H1 (cell line): Measurements from ENCODE around the gene PNLIPRP1. TPM values are rescaled to one million over a fixed set of nuclear protein-coding genes. Genes with fewer than 3 reads are reported as not detected.

Source experiments
- CTCF ChIA-PET: fragments of 300-600 bp; sonication (Branson Sonifier 250); formaldehyde crosslinking; loops from one replicate; lab custom pipeline; 2021; ENCODE audit not compliant: partially characterized antibody; lab: Charles Lee
- POLR2A ChIA-PET: fragments of 300-600 bp; sonication (Branson Sonifier 250); formaldehyde crosslinking; loops from one replicate; lab custom pipeline; 2021; ENCODE audit warnings: inconsistent platforms; ENCODE audit not compliant: partially characterized antibody; lab: Charles Lee
- DNase-seq, 2 experiments: peaks; one replicate each; pipeline versions ENCODE4 v3.0.0 to v3.0.0-alpha.2; 2010 to 2022; ENCODE audit warnings: low spot score in 2 of 2, low read depth in 1 of 2, mixed read lengths in 1 of 2
- FAIRE-seq: peaks from 2 replicates; lab custom pipeline; 2011; peaks lifted over from hg19 to GRCh38; lab: Jason Lieb, UNC
- H2AFZ ChIP-seq: 2 replicates; pipeline ENCODE4 v1.8.1; 2012; ENCODE audit warnings: low read length, inconsistent platforms
- H2AK5ac ChIP-seq: 2 replicates; pipeline ENCODE4 v1.6.1; 2013; ENCODE audit warnings: low read depth, low read length
- H2BK120ac ChIP-seq: replicated peaks from 2 replicates; pipeline ENCODE3; 2013; ENCODE audit warnings: low read depth, low read length, inconsistent platforms
- H2BK12ac ChIP-seq: 2 replicates; pipeline ENCODE4 v1.6.1; 2013; ENCODE audit warnings: low read depth, low read length
- H2BK15ac ChIP-seq: 2 replicates; pipeline ENCODE4 v1.6.1; 2013; ENCODE audit warnings: low read length
- H2BK20ac ChIP-seq: 2 replicates; pipeline ENCODE4 v1.6.1; 2013; ENCODE audit warnings: low read length
- H2BK5ac ChIP-seq: 2 replicates; pipeline ENCODE4 v1.6.1; 2013; ENCODE audit warnings: low read depth, low read length
- H3K14ac ChIP-seq: 2 replicates; pipeline ENCODE4 v1.6.1; 2013; ENCODE audit warnings: inconsistent platforms; ENCODE audit not compliant: insufficient read length
- H3K18ac ChIP-seq: 2 replicates; pipeline ENCODE4 v1.6.1; 2013; ENCODE audit warnings: low read length; ENCODE audit errors: extremely low read depth
- H3K23ac ChIP-seq: 2 replicates; pipeline ENCODE4 v1.6.1; 2013; ENCODE audit warnings: inconsistent platforms; ENCODE audit not compliant: insufficient read length
- H3K23me2 ChIP-seq: 2 replicates; pipeline ENCODE4 v1.6.1; 2013; ENCODE audit warnings: low read depth, low read length
- H3K27ac ChIP-seq: 2 replicates; pipeline ENCODE4 v1.6.1; 2011; ENCODE audit warnings: low read depth, low read length, inconsistent platforms
- H3K27me3 ChIP-seq, 4 experiments: replicated peaks in 1 of 4; 1 replicate in 1 of 4; 2 replicates in 3 of 4; pipeline versions ENCODE4 v1.6.1 to v1.8.1; 2011 to 2013; ENCODE audit warnings: low read length in 3 of 4, mild to moderate bottlenecking in 3 of 4, inconsistent platforms in 2 of 4, mixed read lengths in 2 of 4, moderate library complexity in 1 of 4; ENCODE audit not compliant: control insufficient read depth in 3 of 4, insufficient read depth in 3 of 4; ENCODE audit errors: extremely low read depth in 1 of 4
- H3K36me3 ChIP-seq, 4 experiments: 2 replicates each; pipeline versions ENCODE4 v1.6.1 to v1.8.1; 2011 to 2013; ENCODE audit warnings: mild to moderate bottlenecking in 4 of 4, low read length in 3 of 4, moderate library complexity in 2 of 4, control low read depth in 1 of 4, inconsistent platforms in 1 of 4; ENCODE audit not compliant: insufficient read depth in 4 of 4, control insufficient read depth in 2 of 4
- H3K4ac ChIP-seq: replicated peaks from 2 replicates; pipeline ENCODE3; 2013; ENCODE audit warnings: low read length, low read depth, mixed read lengths, inconsistent platforms; ENCODE audit not compliant: insufficient read length
- H3K4me1 ChIP-seq, 4 experiments: replicated peaks in 1 of 4; 1 replicate in 1 of 4; 2 replicates in 3 of 4; pipeline versions ENCODE4 v1.6.1 to v1.8.1; 2011 to 2013; ENCODE audit warnings: low read length in 3 of 4, inconsistent platforms in 2 of 4, mixed read lengths in 1 of 4; ENCODE audit not compliant: insufficient read depth in 4 of 4, control insufficient read depth in 3 of 4
- H3K4me2 ChIP-seq, 2 experiments: 2 replicates each; pipeline versions ENCODE4 v1.6.1 to v1.8.1; 2011 to 2013; ENCODE audit warnings: low read depth in 2 of 2, low read length in 2 of 2, control low read depth in 1 of 2, inconsistent platforms in 1 of 2, mild to moderate bottlenecking in 1 of 2; ENCODE audit not compliant: insufficient read depth in 1 of 2
- H3K4me3 ChIP-seq, 4 experiments: fragments of 200-600, 300-600 bp in 1 of 4; sonication (generic), shearing (Covaris generic), sonication (Bioruptor Twin) in 1 of 4; 2 replicates each; pipeline versions ENCODE4 v1.5.1 to v1.8.1; 2011 to 2016; ENCODE audit warnings: low read length in 4 of 4, low read depth in 3 of 4, control low read depth in 2 of 4, inconsistent platforms in 2 of 4, mild to moderate bottlenecking in 2 of 4, mixed read lengths in 1 of 4, moderate library complexity in 1 of 4; ENCODE audit not compliant: insufficient read depth in 2 of 4; ENCODE audit errors: extremely low read depth in 1 of 4
- H3K56ac ChIP-seq: replicated peaks from 2 replicates; pipeline ENCODE3; 2013; ENCODE audit warnings: low read depth, mild to moderate bottlenecking, mixed read lengths, low read length, inconsistent platforms; ENCODE audit not compliant: insufficient read length
- H3K79me1 ChIP-seq: 2 replicates; pipeline ENCODE4 v1.6.1; 2013; ENCODE audit warnings: low read depth, low read length, control low read depth
- H3K79me2 ChIP-seq, 2 experiments: 2 replicates each; pipeline versions ENCODE4 v1.6.1 to v1.8.1; 2012 to 2013; ENCODE audit warnings: low read length in 2 of 2, mild to moderate bottlenecking in 2 of 2, inconsistent platforms in 1 of 2; ENCODE audit not compliant: insufficient read depth in 2 of 2, control insufficient read depth in 1 of 2
- H3K9ac ChIP-seq, 4 experiments: replicated peaks in 1 of 4; 1 replicate in 1 of 4; 2 replicates in 3 of 4; pipeline versions ENCODE4 v1.6.1 to v1.8.1; 2011 to 2013; ENCODE audit warnings: low read depth in 3 of 4, low read length in 3 of 4, control low read depth in 2 of 4, mild to moderate bottlenecking in 2 of 4, moderate library complexity in 2 of 4, inconsistent platforms in 1 of 4; ENCODE audit errors: extremely low read depth in 1 of 4
- H3K9me3 ChIP-seq, 2 experiments: 2 replicates each; pipeline versions ENCODE4 v1.6.1 to v1.8.1; 2012 to 2013; ENCODE audit warnings: mild to moderate bottlenecking in 2 of 2, moderate library complexity in 2 of 2, control low read depth in 1 of 2, inconsistent platforms in 1 of 2, low read depth in 1 of 2, low read length in 1 of 2, mixed read lengths in 1 of 2; ENCODE audit not compliant: insufficient read depth in 2 of 2
- H4K20me1 ChIP-seq, 2 experiments: replicated peaks in 1 of 2; 2 replicates each; pipeline versions ENCODE3 to v1.8.1; 2011 to 2013; ENCODE audit warnings: inconsistent platforms in 2 of 2, low read length in 2 of 2, mild to moderate bottlenecking in 1 of 2; ENCODE audit not compliant: insufficient read depth in 2 of 2, control insufficient read depth in 1 of 2
- H4K5ac ChIP-seq: 2 replicates; pipeline ENCODE4 v1.6.1; 2013; ENCODE audit warnings: low read length, low read depth, mixed read lengths, inconsistent platforms; ENCODE audit not compliant: insufficient read length
- H4K8ac ChIP-seq: 2 replicates; pipeline ENCODE4 v1.8.0; 2013; ENCODE audit warnings: mild to moderate bottlenecking, moderate library complexity, low read length, inconsistent platforms; ENCODE audit not compliant: insufficient read depth; ENCODE audit errors: extremely low read depth
- H4K91ac ChIP-seq: replicated peaks from 2 replicates; pipeline ENCODE3; 2013; ENCODE audit warnings: low read length, mixed read lengths, inconsistent platforms; ENCODE audit not compliant: insufficient read length
- BACH1 ChIP-seq: IDR thresholded peaks from 2 replicates; pipeline ENCODE4 v1.6.1; 2012; ENCODE audit warnings: low read length, improper control_type of control experiment
- KDM4A ChIP-seq: IDR thresholded peaks from one replicate; pipeline ENCODE4 v1.7.1; 2012; ENCODE audit warnings: low read depth, mild to moderate bottlenecking, moderate library complexity, low read length, inconsistent platforms; ENCODE audit not compliant: severe bottlenecking
- NANOG ChIP-seq: IDR thresholded peaks from 2 replicates; pipeline ENCODE4 v1.6.1; 2011; ENCODE audit warnings: low read length, low read depth, mild to moderate bottlenecking, inconsistent platforms; ENCODE audit not compliant: insufficient read depth, poor library complexity, severe bottlenecking
- PHF8 ChIP-seq: fragments of 200-600 bp; sonication (generic); conservative IDR thresholded peaks from 2 replicates; pipeline ENCODE4 v1.7.1; 2012; ENCODE audit warnings: low read depth, mild to moderate bottlenecking, inconsistent platforms, low read length, moderate library complexity
- RXRA ChIP-seq: IDR thresholded peaks from 2 replicates; pipeline ENCODE4 v1.6.1; 2011; ENCODE audit warnings: low read depth, mild to moderate bottlenecking, low read length, moderate library complexity; ENCODE audit not compliant: insufficient read depth
- SP1 ChIP-seq: IDR thresholded peaks from 2 replicates; pipeline ENCODE4 v1.6.1; 2011; ENCODE audit warnings: low read depth, low read length
- TBP ChIP-seq: IDR thresholded peaks from 2 replicates; pipeline ENCODE4 v1.6.1; 2011; ENCODE audit warnings: low read depth, low read length, improper control_type of control experiment
- WGBS, 2 experiments: shearing (Covaris generic) in 1 of 2; methylation state at CpG; one replicate each; pipeline versions ENCODE4 v1.1.6 to v1.1.7; 2013 to 2015; ENCODE audit warnings: low lambda C conversion rate in 2 of 2, mixed read lengths in 2 of 2, inconsistent platforms in 1 of 2, low coverage in 1 of 2, missing lambda C conversion rate in 1 of 2; ENCODE audit not compliant: insufficient replicate concordance in 2 of 2, insufficient coverage in 1 of 2, insufficient read length in 1 of 2; ENCODE audit errors: extremely low coverage in 1 of 2, missing lambda C conversion rate in 1 of 2; 5-methylcytosine and 5-hydroxymethylcytosine counted together
- polyA plus RNA-seq, 7 experiments: library from polyadenylated mRNA; depleted of rRNA in 3 of 7; stranded (reverse) in 5 of 7; unstranded in 2 of 7; fragments of >200 nt in 5 of 7; fragments of 200-250 nt in 2 of 7; gene quantifications; 1 replicate in 5 of 7; 2 replicates in 1 of 7; 4 replicates in 1 of 7; pipeline versions ENCODE4 v1.2.1 to v1.2.3, GENCODE V29; 2011 to 2013; ENCODE audit warnings: missing spikeins in 2 of 7, mixed read lengths in 2 of 7
- total RNA-seq: library from RNA; stranded (reverse); fragmentation: NEBNext Ultra II Directional; extraction: Animal tissue kit (Norgen Biotek cat#: 25700); gene quantifications from 2 replicates; pipeline ENCODE4 v1.2.1, GENCODE V29; 2021
- TF ChIP-seq, protein P1 (sequence below): IDR thresholded peaks from 2 replicates; pipeline ENCODE4 v1.6.1; 2012; ENCODE audit warnings: inconsistent platforms

Gene PNLIPRP1
- total and polyA plus RNA-seq, 2 of the 8 experiments (the other 6 are each of a cell fraction or from before 2014, with no cell fraction given) = not detected

DNA sequence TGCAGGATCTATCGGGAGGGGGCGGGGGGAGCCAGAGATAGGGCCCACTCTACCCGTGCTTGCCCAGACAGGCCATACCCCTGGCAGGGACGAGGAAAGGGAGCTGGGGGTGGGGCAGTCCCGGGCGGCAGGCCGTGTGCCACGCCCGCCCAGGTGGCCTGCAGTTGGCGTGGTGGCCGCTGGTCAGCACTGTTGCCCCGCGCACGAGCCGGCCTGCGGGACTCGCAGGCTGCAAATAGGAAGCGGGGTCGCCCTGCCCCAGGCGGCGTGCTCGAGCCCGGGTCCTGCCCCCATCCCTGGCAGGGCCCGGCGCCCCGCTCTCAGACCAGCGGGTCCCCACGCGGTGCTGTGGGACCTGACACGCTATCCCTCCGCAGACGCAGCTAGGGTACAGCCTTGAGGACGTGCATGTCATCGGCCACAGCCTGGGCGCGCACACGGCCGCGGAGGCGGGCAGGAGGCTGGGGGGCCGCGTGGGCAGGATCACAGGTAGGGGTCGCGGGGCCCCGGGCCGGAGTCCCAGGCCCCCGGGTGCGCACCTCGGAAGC lies 36.7 kb downstream of the PNLIPRP1 start:
- no peak overlapping the region for H3K56ac ChIP-seq
- FAIRE-seq (no peak), DNase-seq (peak; percentile 31 to 67)
- no peaks in the 10 kb centered on the region for H3K36me3 ChIP-seq
- no peak overlapping the region for H3K27ac ChIP-seq
- no peak overlapping the region for H2BK20ac ChIP-seq
- no peak overlapping the region for H2BK12ac ChIP-seq
- no peak overlapping the region for H2BK15ac ChIP-seq
- H4K20me1 ChIP-seq = no peaks in the 10 kb centered on the region
- H2AFZ ChIP-seq = peak overlapping the region; percentile 58; the same call in 1 of the 2 replicates
- H3K4ac ChIP-seq = no peak overlapping the region
- H3K9ac ChIP-seq = no peak overlapping the region; a peak in 2 of 7 replicates
- no peak overlapping the region for H3K23ac ChIP-seq
- H2AK5ac ChIP-seq = no peak overlapping the region
- H4K8ac ChIP-seq = peak overlapping the region; percentile 71
- H3K4me2 ChIP-seq = peak overlapping the region; percentile 60 to 92; a peak in 3 of 4 replicates
- H3K14ac ChIP-seq = no peak overlapping the region
- H4K5ac ChIP-seq = no peak overlapping the region
- H3K18ac ChIP-seq = no peak overlapping the region; the same call in 1 of the 2 replicates
- no peak overlapping the region for H2BK5ac ChIP-seq
- peaks cover 0 to 4% (median 0%) of the 10 kb centered on the region in 4 experiments; a peak in 3 of 7 replicates for H3K27me3 ChIP-seq
- no peaks in the 10 kb centered on the region for H3K79me1 ChIP-seq
- H3K9me3 ChIP-seq = no peaks in the 10 kb centered on the region
- ChIA-PET POLR2A (interaction anchor here (0.6 to 0.7 kb wide), 2 partner anchors 11 to 230 kb away, joined by 3 read pairs; no protein-coding TSS in a partner anchor), CTCF (interaction anchor here (0.6 to 7.2 kb wide), 47 partner anchors 9 to 1048 kb away, joined by 3 to 93 read pairs (median 4); partner anchors contain the start of gene PNLIPRP1)
- 22% methylated on average over 31 of the region's 49 CpGs; no CpG with 5 or more reads in 1 of the 2 experiments for WGBS, 2 experiments
- peaks cover 2% of the 10 kb centered on the region; the same call in 1 of the 2 replicates for H3K23me2 ChIP-seq
- H3K4me1 ChIP-seq = no peaks in the 10 kb centered on the region
- peak overlapping the region; percentile 75 for H4K91ac ChIP-seq
- H3K79me2 ChIP-seq = no peaks in the 10 kb centered on the region
- H2BK120ac ChIP-seq = no peak overlapping the region
- H3K4me3 ChIP-seq = peak overlapping the region; percentile 44 to 75 (median 50)
- TF ChIP-seq, protein P1, sequence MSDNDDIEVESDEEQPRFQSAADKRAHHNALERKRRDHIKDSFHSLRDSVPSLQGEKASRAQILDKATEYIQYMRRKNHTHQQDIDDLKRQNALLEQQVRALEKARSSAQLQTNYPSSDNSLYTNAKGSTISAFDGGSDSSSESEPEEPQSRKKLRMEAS = peak; percentile 75
- TF ChIP-seq SP1 (no peak), KDM4A (peak; percentile 54), PHF8 (peak; percentile 40), NANOG (no peak), BACH1 (0 out of 2 replicates have a peak, but pooled peaks have one; percentile 25), TBP (no peak), RXRA (no peak)
